Activated CD8-positive, alpha-beta T cell treated with anti-CD3 and anti-CD28 coated beads for 36 hours (primary cell): ENCODE measurements around the gene PSEN1. TPM values are rescaled to one million over a fixed set of nuclear protein-coding genes. Genes with fewer than 3 reads are reported as not detected.

ENCODE experiments used
- ATAC-seq: fragments of 200-7000 bp; cut with Tn5 transposase; one replicate; pipeline ENCODE4 v1.10.0; 2021; ENCODE audit warnings: mild to moderate bottlenecking, moderate library complexity
- CTCF ChIA-PET: fragments of 350-600 bp; sonication (Branson Sonifier 250); formaldehyde crosslinking; loops from one replicate; lab custom pipeline; 2021; ENCODE audit warnings: antibody characterized with exemption; lab: Charles Lee
- POLR2A ChIA-PET: fragments of 350-600 bp; sonication (Branson Sonifier 250); formaldehyde crosslinking; loops from one replicate; lab custom pipeline; 2021; ENCODE audit warnings: antibody characterized with exemption; lab: Charles Lee
- DNase-seq: peaks from one replicate; pipeline ENCODE4 v3.0.0-alpha.2; 2020
- H3K27ac Mint-ChIP-seq: one replicate; pipeline ENCODE4 v1.8.0; 2021; ENCODE audit warnings: mild to moderate bottlenecking, mixed read lengths
- H3K27me3 Mint-ChIP-seq: one replicate; pipeline ENCODE4 v1.8.0; 2021; ENCODE audit warnings: mixed read lengths
- H3K36me3 Mint-ChIP-seq: one replicate; pipeline ENCODE4 v1.8.0; 2021; ENCODE audit warnings: low read depth, mixed read lengths
- H3K4me1 Mint-ChIP-seq: one replicate; pipeline ENCODE4 v1.8.0; 2021; ENCODE audit warnings: low read depth, mixed read lengths
- H3K4me3 Mint-ChIP-seq: one replicate; pipeline ENCODE4 v1.8.0; 2021; ENCODE audit warnings: mild to moderate bottlenecking, moderate library complexity, mixed read lengths
- H3K9me3 Mint-ChIP-seq: one replicate; pipeline ENCODE4 v1.8.0; 2021; ENCODE audit warnings: mixed read lengths
- CTCF ChIP-seq: fragments of 200-600 bp; IDR thresholded peaks from one replicate; pipeline ENCODE4 v1.8.0; 2022; ENCODE audit warnings: antibody characterized with exemption, mild to moderate bottlenecking
- intact Hi-C: fragments of 100-400 bp; cut with micrococcal nuclease; formaldehyde crosslinking; loops from one replicate; pipeline ENCODE4 v1.10.0; 2022
- total RNA-seq, 2 experiments: library from RNA; stranded (reverse); gene quantifications; one replicate each; pipeline ENCODE4 v1.2.3, GENCODE V29; 2021

PSEN1 gene
- total RNA-seq, 2 experiments from 2014 or later = 23.1 to 23.2 TPM

GRCh38 chr14:73211251-73212040 is 75.1 kb downstream of the PSEN1 start:
- no peaks in the 10 kb centered on the region for H3K27me3 Mint-ChIP-seq
- no peak overlapping the region for H3K27ac Mint-ChIP-seq
- DNase-seq (no peak), ATAC-seq (no peak)
- no peaks in the 10 kb centered on the region for H3K4me1 Mint-ChIP-seq
- intact Hi-C loops = no loop called here
- H3K36me3 Mint-ChIP-seq = peaks cover 38% of the 10 kb centered on the region
- CTCF ChIA-PET = interaction anchor here (0.8 to 1.5 kb wide), 3 partner anchors 9 to 84 kb away, joined by 3 to 5 read pairs (median 4); no protein-coding TSS in a partner anchor
- H3K4me3 Mint-ChIP-seq = no peak overlapping the region
- POLR2A ChIA-PET = no interaction called here
- TF ChIP-seq CTCF = no peak
- H3K9me3 Mint-ChIP-seq = no peaks in the 10 kb centered on the region

- CTCF ChIA-PET = interaction anchor here (1.7 kb wide), 1 partner anchor 16 kb away, joined by 7 read pairs; no protein-coding TSS in a partner anchor
- H3K4me1 Mint-ChIP-seq = no peaks in the 10 kb centered on the region
Observed at GRCh38 chr14:73216030-73216429, 79.7 kb downstream of the PSEN1 start.

GRCh38 chr14:73217411-73217810 is 81.1 kb downstream of the PSEN1 start:
- DNase-seq (no peak), ATAC-seq (no peak)
- POLR2A ChIA-PET = no interaction called here
- Mint-ChIP-seq H3K4me1 (peaks cover 10% of the 10 kb centered on the region), H3K4me3 (no peak overlapping the region), H3K27ac (no peak overlapping the region), H3K36me3 (peaks cover 37% of the 10 kb centered on the region), H3K9me3 (no peaks in the 10 kb centered on the region), H3K27me3 (no peaks in the 10 kb centered on the region)
- no peak for TF ChIP-seq CTCF
- intact Hi-C loops = no loop called here
- CTCF ChIA-PET = interaction anchor here (1.0 to 1.1 kb wide), 2 partner anchors 78 to 255 kb away, joined by 3 to 6 read pairs; no protein-coding TSS in a partner anchor

More at GRCh38 chr14:73216030-73216429, 79.7 kb downstream of the PSEN1 start:
- Mint-ChIP-seq H3K4me3 (no peak overlapping the region), H3K27ac (no peak overlapping the region), H3K9me3 (no peaks in the 10 kb centered on the region), H3K36me3 (peaks cover 30% of the 10 kb centered on the region), H3K27me3 (no peaks in the 10 kb centered on the region)
- POLR2A ChIA-PET = no interaction called here
- intact Hi-C loops = no loop called here
- no peak for TF ChIP-seq CTCF
- DNase-seq (no peak), ATAC-seq (no peak)

- ATAC-seq (no peak), DNase-seq (no peak)
- no peak for TF ChIP-seq CTCF
- H3K36me3 Mint-ChIP-seq = peaks cover 31% of the 10 kb centered on the region
- H3K4me3 Mint-ChIP-seq = no peak overlapping the region
- H3K4me1 Mint-ChIP-seq = peaks cover 16% of the 10 kb centered on the region
- no peaks in the 10 kb centered on the region for H3K9me3 Mint-ChIP-seq
- H3K27ac Mint-ChIP-seq = no peak overlapping the region
- ChIA-PET POLR2A (no interaction called here), CTCF (interaction anchor here (0.8 to 3.0 kb wide), 5 partner anchors 9 to 252 kb away, joined by 3 to 8 read pairs (median 5); no protein-coding TSS in a partner anchor)
- intact Hi-C loops = no loop called here
- no peaks in the 10 kb centered on the region for H3K27me3 Mint-ChIP-seq
Observed at GRCh38 chr14:73220061-73220460, 83.8 kb downstream of the PSEN1 start.

GRCh38 chr14:73220634-73221033 is 84.3 kb downstream of the PSEN1 start:
- POLR2A ChIA-PET = interaction anchor here (0.9 kb wide), 1 partner anchor 13 kb away, joined by 3 read pairs; no protein-coding TSS in a partner anchor
- intact Hi-C loops = no loop called here
- Mint-ChIP-seq H3K27me3 (no peaks in the 10 kb centered on the region), H3K4me3 (no peak overlapping the region), H3K9me3 (no peaks in the 10 kb centered on the region), H3K36me3 (peaks cover 31% of the 10 kb centered on the region), H3K27ac (no peak overlapping the region), H3K4me1 (peaks cover 16% of the 10 kb centered on the region)
- CTCF ChIA-PET = interaction anchor here (0.8 to 3.0 kb wide), 4 partner anchors 10 to 251 kb away, joined by 3 to 8 read pairs (median 5); no protein-coding TSS in a partner anchor
- DNase-seq = no peak
- ATAC-seq = no peak
- no peak for TF ChIP-seq CTCF
